CD4-positive, alpha-beta T cell treated with Interleukin-17A for 4 hours (primary cell): ENCODE data around the gene TAB3.
A peak's percentile ranks its signal among the peaks of the same experiment; 100 is the strongest.

ENCODE experiments used
- DNase-seq: peaks from one replicate; pipeline ENCODE4 v3.0.0-alpha.2; 2020; ENCODE audit warnings: mixed read lengths

TAB3 gene

DNA sequence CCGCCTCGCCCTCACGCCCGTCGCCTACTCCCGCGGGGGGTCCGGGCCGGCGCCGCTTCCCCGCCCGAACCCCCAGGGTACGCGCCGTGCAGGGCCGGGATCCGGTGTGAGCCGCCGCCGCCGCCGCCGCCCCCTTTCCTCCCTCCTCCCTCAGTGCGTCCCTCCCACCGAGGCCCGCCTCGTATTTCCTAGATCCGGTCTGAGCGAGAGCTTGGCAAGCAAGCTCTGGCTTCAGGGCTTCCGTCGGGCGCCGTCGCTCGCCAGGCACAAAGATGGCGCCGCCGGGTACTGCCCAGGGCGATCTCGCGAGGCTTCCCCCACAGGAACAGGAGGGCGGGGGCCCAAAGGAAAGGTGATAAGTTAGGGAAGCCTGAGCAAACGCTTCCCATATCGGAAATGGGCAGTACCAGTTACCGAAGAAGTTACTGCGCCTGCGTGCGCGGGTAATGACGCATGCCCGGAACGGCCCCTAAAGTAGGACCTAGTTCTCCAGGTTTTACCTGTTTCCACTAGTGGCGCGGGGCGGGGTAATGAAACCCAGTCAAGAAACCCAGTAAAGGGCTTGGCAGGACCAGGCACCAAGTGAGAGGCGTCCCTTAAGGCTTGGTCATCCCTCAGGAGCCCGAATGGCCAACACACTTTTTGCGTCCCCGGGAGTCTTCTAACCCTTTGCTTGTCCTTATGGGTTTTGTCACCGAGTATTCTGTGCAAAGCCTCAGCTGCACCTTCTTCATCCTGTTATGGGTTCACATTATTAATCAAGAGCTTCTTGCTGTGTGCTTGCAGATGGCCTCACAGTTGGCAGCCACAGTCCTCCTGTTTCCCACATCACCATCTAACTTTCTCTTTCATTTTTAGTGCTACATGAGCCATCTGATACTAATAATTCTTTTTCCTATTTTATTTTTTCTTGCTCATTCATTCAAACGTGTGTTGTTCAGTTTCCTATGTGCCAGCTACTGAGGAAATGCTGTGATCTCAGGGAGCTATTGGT is at the start of gene TAB3:
TSS of gene TAB3 (minus strand) at position 108 of the 994 bp plus-strand sequence. CDS start 29,666 bp downstream, outside the sequence.
- DNase-seq = peak; percentile 93

DNA sequence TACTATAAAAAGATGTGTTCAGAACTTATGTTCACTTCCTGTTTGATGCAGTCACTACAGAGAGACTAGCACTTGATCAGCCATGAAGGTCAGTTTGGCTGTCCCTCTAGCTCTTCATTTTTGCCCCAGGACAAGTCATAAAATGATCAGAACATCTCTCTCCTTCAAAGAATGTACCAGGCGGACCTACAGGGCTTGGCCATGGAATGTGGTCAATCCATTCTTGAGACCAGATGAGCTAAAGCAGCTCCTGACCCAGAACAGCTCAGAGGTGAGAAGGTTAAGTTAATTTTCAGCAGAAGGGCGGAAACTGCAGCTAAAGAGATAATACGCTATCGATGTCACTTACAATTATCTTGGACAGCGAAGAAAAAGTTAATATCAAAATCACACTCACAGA is 49.2 kb upstream of the TAB3 start:
- no peak for DNase-seq

GRCh38 chrX:30935985-30936384 is 46.9 kb upstream of the TAB3 start:
- DNase-seq = no peak

DNA sequence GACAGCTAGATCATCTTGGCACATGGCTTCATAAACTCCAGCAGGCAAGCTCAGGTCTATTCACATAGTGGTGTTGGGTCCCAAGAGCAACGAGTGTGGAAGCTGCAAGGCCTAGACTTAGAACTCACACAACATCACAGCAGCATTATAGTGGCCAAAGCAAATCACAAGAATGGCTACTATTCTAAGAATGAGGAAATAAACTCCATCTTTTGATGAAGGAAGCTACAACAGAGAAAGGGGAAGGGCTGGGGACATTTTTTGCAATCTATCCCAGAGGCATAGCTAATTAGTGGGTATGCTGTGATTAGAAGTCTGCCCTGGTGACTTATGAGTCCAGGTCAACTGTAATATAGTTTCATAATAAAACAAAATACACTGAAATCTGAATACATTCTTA is 42.9 kb upstream of the TAB3 start:
- no peak for DNase-seq

GRCh38 chrX:30930679-30931078 is 41.6 kb upstream of the TAB3 start:
- no peak for DNase-seq

- DNase-seq = no peak
Observed at GRCh38 chrX:30930143-30930542, 41.1 kb upstream of the TAB3 start.

DNA sequence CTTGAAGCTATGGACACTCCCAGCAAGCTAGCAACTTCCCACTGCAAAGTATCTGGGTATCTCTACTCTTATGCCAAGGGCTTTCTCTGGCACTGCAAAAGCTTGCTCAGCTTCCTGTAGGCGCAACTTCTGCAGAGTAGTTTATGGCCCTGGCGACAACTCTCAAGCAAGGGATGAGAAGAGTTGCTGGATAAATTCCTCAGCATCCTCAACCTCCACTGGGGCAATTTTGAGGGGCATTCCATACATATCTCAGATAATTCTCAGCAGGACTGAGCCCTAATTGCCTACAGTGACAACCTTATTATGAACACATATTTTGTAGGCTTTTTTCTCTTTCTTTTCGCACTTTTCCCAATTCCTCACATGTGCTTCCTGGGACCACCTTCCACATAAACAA is 31.2 kb upstream of the TAB3 start:
- DNase-seq = no peak

- no peak for DNase-seq
Observed at GRCh38 chrX:30918480-30918879, 29.4 kb upstream of the TAB3 start.

GRCh38 chrX:30913492-30913891 is 24.4 kb upstream of the TAB3 start:
- no peak for DNase-seq

- DNase-seq = no peak
Observed at GRCh38 chrX:30910124-30910860, 21.2 kb upstream of the TAB3 start.

GRCh38 chrX:30906726-30907125 is 17.7 kb upstream of the TAB3 start:
- no peak for DNase-seq

DNA sequence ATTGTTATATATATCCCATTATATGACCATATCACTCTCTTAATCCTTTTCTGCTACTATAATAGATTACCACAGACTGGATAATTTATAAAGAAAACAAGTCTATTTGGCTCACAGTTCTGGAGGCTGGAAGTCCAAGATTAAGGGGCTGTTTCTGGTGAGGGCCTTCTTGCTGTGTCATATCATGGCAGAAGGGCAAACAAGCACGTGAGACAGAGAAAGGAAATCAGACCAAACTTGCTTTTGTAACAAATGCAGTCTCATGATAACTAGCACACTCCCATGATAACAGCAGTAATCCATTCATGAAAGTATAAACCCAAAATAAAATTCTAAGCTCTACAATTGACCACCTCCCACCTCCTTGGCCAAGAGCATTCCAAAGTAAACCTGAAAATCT is 16.3 kb upstream of the TAB3 start:
- DNase-seq = no peak

DNA sequence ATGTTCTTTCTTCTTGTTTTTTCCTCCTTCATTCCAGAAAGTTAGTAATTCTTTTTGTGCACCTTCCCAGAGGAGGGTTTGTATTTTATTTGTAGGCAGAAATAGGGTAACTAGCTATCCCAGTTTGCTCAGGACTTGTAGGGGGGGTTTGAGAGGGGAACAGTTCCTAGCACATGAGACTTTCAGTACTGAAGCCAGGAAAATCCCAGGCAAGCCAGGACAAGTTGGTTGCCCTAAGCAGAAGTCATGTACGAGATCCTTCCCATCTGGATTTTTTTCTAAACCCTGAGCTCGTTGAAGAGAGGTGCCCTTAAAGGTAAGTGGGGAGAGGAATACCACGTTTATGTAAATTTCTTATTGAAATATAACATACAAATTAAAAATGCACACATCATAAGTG is 15.6 kb upstream of the TAB3 start:
- DNase-seq = no peak

GRCh38 chrX:30904186-30904585 is 15.1 kb upstream of the TAB3 start:
- DNase-seq = no peak

- DNase-seq = no peak
Observed at GRCh38 chrX:30900227-30900626, 11.2 kb upstream of the TAB3 start.

DNA sequence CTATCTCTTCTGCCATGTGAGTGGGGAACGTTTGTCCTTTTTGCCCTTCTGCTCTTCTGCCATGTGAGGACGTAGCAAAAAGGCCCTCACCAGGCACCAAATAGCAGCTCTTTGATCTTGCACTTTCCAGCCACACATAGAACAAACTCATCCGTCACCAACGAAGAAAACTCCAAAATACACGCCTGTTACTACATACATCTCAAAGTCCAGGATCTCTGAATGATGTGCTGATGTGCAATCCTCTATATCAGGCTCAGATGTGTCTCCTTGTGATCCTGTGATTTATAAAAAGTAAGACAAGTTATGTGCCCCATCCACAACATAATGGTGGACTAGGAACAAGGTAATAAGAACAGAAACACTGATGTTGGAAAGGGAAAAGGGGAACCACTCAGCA is 9.8 kb upstream of the TAB3 start:
- DNase-seq = no peak

DNA sequence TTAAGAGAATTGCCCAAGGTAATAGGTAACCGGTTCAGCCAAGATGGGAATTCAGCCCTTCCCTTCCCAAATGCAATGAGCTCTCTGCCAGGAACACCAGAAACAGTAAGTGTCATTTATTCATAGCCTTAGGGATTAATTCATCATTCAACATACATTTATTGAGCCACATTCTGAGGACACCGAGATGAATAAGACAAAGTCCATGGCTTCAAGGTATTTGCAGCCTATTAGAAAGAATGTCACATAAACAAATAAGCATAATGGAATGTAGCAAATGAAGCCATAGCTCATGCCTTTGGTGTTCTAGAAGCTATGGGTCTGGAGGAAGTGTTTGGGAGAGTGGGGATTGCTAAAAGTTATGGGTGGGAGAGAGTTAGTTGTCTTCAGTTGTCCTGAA is 6.3 kb upstream of the TAB3 start:
- no peak for DNase-seq

DNA sequence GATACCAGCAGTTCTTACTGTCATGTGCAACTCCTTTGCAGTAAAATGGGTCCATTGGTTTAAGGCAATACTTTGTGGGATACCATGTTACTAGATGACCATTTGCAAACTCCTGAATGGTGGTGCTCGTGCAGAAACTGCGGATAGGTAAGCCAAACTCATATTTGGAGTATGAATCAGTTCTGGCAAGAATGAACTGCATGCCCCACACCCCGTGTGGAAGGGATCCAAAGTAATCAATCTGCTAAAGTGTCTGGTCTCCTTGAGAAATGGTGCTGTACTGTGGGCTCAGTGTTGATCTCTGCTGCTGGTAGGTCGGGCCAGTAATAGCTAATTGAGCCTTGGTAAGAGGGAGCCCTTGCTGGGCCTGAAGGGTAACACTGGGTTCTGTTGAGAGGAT is 4.2 kb upstream of the TAB3 start:
- no peak for DNase-seq

DNA sequence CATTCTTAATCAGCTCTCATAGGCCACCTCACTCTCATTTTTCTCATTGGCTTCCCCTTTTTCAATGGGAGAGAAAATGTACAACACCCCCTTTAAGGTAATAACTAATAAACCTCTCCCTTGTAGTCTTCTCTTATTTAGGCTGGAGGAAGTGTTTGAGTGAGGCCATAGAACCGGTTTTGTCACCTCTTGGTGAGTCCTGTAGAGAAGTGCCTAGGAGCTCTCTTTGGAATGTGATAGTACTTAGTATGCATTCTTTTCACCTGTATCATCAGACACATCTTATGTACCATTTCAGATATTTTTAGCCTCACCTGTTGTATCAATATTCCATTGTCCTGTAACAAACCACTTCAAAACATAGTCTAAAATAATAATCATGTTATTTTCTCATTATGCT is 3.5 kb upstream of the TAB3 start:
- DNase-seq = no peak

DNA sequence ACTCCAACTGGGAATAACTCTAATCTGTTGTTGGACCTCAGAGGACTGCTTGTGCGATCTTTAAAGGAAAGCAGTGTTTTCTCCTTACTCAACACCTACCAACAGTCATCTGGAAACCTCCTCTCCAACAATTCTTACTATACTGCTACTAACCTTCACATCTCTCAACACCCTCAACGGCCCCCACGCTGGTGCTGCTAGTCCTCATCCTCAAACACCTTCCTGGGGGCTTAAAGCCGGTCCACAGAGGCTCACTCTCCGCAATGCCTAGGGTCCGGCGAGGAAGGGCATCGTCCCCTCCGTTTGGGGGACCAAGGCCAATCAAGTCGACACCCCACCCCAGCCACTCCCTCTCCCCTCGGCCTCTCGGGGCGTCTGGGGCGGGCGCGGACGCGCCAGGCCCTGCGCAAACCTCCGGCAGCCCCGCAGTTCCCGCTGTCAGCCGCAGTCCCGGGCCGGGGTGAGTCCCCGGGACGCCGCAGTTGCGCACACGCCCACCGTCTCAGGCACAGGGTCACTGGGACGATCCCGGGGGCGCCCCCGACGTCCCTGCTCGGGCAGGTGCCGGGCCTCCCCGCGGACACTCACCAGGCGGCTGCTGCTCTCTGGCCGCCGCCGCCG is 418 bp downstream of the TAB3 start:
- DNase-seq = peak; percentile 26

DNA sequence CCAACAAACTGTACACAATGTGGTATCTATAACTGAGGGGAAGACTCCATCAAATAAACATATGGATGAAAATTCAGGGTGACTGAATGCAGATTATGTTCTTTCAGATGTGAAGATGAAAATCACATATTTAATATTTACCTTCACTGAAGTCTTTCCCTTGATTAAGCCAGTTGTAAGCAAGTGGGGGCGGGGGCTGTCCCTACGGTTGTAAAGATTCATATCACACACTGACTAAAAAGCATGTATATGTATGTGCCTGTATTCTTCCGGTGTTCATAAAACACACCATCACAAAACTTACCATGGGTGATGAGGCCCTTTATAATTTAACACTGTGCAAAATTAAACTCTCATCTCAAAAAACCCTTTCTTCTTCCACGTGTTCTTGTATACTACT is 1.3 kb downstream of the TAB3 start:
- no peak for DNase-seq

DNA sequence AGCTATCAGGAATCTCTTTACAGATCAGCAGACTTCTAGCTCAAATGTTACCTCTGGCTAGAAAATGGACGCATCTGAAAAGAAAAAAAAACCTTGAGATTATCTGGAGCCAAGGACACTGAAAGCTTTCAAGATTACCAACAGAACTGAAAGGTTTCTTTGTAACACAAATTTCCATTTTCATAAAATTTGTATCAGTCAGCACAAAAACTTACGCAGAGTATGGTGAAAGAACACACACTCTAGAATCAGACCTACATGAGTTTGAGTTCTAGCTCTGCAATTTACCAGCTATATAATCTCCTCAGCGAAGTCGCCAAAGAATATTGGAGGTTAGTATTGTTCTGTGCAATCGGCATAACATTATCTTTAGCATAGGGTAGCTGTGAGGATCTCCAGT is 1.8 kb downstream of the TAB3 start:
- no peak for DNase-seq

GRCh38 chrX:30885136-30885535 is 3.9 kb downstream of the TAB3 start:
- no peak for DNase-seq

GRCh38 chrX:30883138-30883537 is 5.9 kb downstream of the TAB3 start:
- DNase-seq = no peak
